H9 (cell line): Measurements from ENCODE around the gene IL11RA. TPM values are rescaled to one million over a fixed set of nuclear protein-coding genes. Genes with fewer than 3 reads are reported as not detected.

Experiments
- DNase-seq: peaks from one replicate; pipeline ENCODE4 v3.0.0-alpha.2; 2017
- H2AFZ ChIP-seq: one replicate; pipeline ENCODE4 v1.6.1; 2013; ENCODE audit warnings: mild to moderate bottlenecking, low read length, control low read depth, moderate library complexity
- H2AK5ac ChIP-seq: 2 replicates; pipeline ENCODE4 v1.6.1; 2013; ENCODE audit warnings: low read length, control low read depth, mixed read lengths; ENCODE audit not compliant: insufficient read length
- H2BK120ac ChIP-seq: one replicate; pipeline ENCODE4 v1.6.1; 2013; ENCODE audit warnings: low read depth, mild to moderate bottlenecking, low read length, control low read depth, inconsistent platforms; ENCODE audit not compliant: poor library complexity, severe bottlenecking
- H2BK12ac ChIP-seq: 2 replicates; pipeline ENCODE4 v1.6.1; 2013; ENCODE audit warnings: low read length, control low read depth, mixed read lengths, low read depth; ENCODE audit not compliant: insufficient read length
- H2BK15ac ChIP-seq: 2 replicates; pipeline ENCODE4 v1.6.1; 2013; ENCODE audit warnings: low read depth, low read length, control low read depth
- H2BK20ac ChIP-seq: one replicate; pipeline ENCODE4 v1.6.1; 2013; ENCODE audit warnings: low read depth, mild to moderate bottlenecking, low read length, control low read depth, inconsistent platforms; ENCODE audit not compliant: poor library complexity, severe bottlenecking
- H2BK5ac ChIP-seq: 2 replicates; pipeline ENCODE4 v1.6.1; 2013; ENCODE audit warnings: low read length, control low read depth, mixed read lengths; ENCODE audit not compliant: insufficient read length
- H3K14ac ChIP-seq: 2 replicates; pipeline ENCODE4 v1.6.1; 2013; ENCODE audit warnings: low read length, control low read depth; ENCODE audit not compliant: insufficient read depth
- H3K18ac ChIP-seq: 2 replicates; pipeline ENCODE4 v1.6.1; 2013; ENCODE audit warnings: low read depth, mild to moderate bottlenecking, mixed read lengths, low read length, control low read depth; ENCODE audit not compliant: insufficient read length
- H3K23ac ChIP-seq: 2 replicates; pipeline ENCODE4 v1.6.1; 2013; ENCODE audit warnings: low read length, control low read depth, mixed read lengths, low read depth; ENCODE audit not compliant: insufficient read length
- H3K23me2 ChIP-seq: 2 replicates; pipeline ENCODE4 v1.6.1; 2013; ENCODE audit warnings: low read depth, mild to moderate bottlenecking, mixed read lengths, low read length, control low read depth; ENCODE audit not compliant: insufficient read length, poor library complexity, severe bottlenecking
- H3K27ac ChIP-seq: 2 replicates; pipeline ENCODE4 v1.5.1; 2013; ENCODE audit warnings: low read length, control low read depth, mixed read lengths, low read depth; ENCODE audit not compliant: insufficient read length
- H3K27me3 ChIP-seq: 2 replicates; pipeline ENCODE4 v1.6.1; 2013; ENCODE audit warnings: low read length, control low read depth, inconsistent platforms; ENCODE audit not compliant: insufficient read depth
- H3K4ac ChIP-seq: 2 replicates; pipeline ENCODE4 v1.6.1; 2013; ENCODE audit warnings: low read depth, mild to moderate bottlenecking, control low read depth, inconsistent platforms, low read length, moderate library complexity
- H3K4me1 ChIP-seq: 2 replicates; pipeline ENCODE4 v1.6.1; 2013; ENCODE audit warnings: low read length, control low read depth, inconsistent platforms; ENCODE audit not compliant: insufficient read depth
- H3K4me2 ChIP-seq: 2 replicates; pipeline ENCODE4 v1.6.1; 2013; ENCODE audit warnings: low read length, control low read depth, mixed read lengths; ENCODE audit not compliant: insufficient read length, insufficient read depth
- H3K56ac ChIP-seq: 2 replicates; pipeline ENCODE4 v1.6.1; 2013; ENCODE audit warnings: low read depth, mild to moderate bottlenecking, mixed read lengths, low read length, control low read depth; ENCODE audit not compliant: insufficient read length
- H3K79me1 ChIP-seq: 2 replicates; pipeline ENCODE4 v1.6.1; 2013; ENCODE audit warnings: low read depth, mild to moderate bottlenecking, moderate library complexity, low read length, control low read depth, inconsistent platforms; ENCODE audit not compliant: insufficient read depth, poor library complexity, severe bottlenecking
- H3K79me2 ChIP-seq: 2 replicates; pipeline ENCODE4 v1.6.1; 2013; ENCODE audit warnings: low read length, control low read depth, inconsistent platforms; ENCODE audit not compliant: insufficient read depth
- H3K9ac ChIP-seq: 2 replicates; pipeline ENCODE4 v1.6.1; 2013; ENCODE audit warnings: low read length, control low read depth, mixed read lengths; ENCODE audit not compliant: insufficient read length; ENCODE audit errors: extremely low read depth
- H3K9me3 ChIP-seq: one replicate; pipeline ENCODE4 v1.6.1; 2013; ENCODE audit warnings: low read depth, low read length, inconsistent platforms; ENCODE audit not compliant: control insufficient read depth
- H3T11ph ChIP-seq: one replicate; pipeline ENCODE4 v1.6.1; 2013; ENCODE audit warnings: mild to moderate bottlenecking, low read length, control low read depth, inconsistent platforms
- H4K20me1 ChIP-seq: one replicate; pipeline ENCODE4 v1.6.1; 2013; ENCODE audit not compliant: control insufficient read depth, insufficient read length, insufficient read depth
- H4K5ac ChIP-seq: 2 replicates; pipeline ENCODE4 v1.6.1; 2013; ENCODE audit warnings: low read depth, mild to moderate bottlenecking, mixed read lengths, low read length, control low read depth; ENCODE audit not compliant: insufficient read length
- H4K8ac ChIP-seq: replicated peaks from 2 replicates; pipeline ENCODE4 v1.6.1; 2013; ENCODE audit warnings: low read length, control low read depth, mixed read lengths, low read depth; ENCODE audit not compliant: insufficient read length
- H4K91ac ChIP-seq: 2 replicates; pipeline ENCODE4 v1.6.1; 2013; ENCODE audit warnings: low read depth, mild to moderate bottlenecking, moderate library complexity, mixed read lengths, low read length, control low read depth; ENCODE audit not compliant: insufficient read length
- H3K27ac Mint-ChIP-seq, 3 experiments: 2 replicates in 2 of 3; 3 replicates in 1 of 3; pipeline ENCODE4 v1.8.0; 2020 to 2021; ENCODE audit warnings: mixed read lengths in 3 of 3, mild to moderate bottlenecking in 1 of 3, moderate library complexity in 1 of 3
- H3K27me3 Mint-ChIP-seq: 2 replicates; pipeline ENCODE4 v1.8.0; 2021; ENCODE audit warnings: low read depth, mild to moderate bottlenecking, moderate library complexity, mixed read lengths
- H3K36me3 Mint-ChIP-seq, 3 experiments: 2 replicates in 2 of 3; 3 replicates in 1 of 3; pipeline ENCODE4 v1.8.0; 2020 to 2021; ENCODE audit warnings: low read depth in 3 of 3, mixed read lengths in 3 of 3; ENCODE audit not compliant: insufficient read depth in 1 of 3
- H3K4me1 Mint-ChIP-seq, 2 experiments: 2 replicates each; pipeline ENCODE4 v1.8.0; 2020; ENCODE audit warnings: mixed read lengths in 2 of 2
- H3K4me3 Mint-ChIP-seq, 2 experiments: 2 replicates in 1 of 2; 3 replicates in 1 of 2; pipeline ENCODE4 v1.8.0; 2020 to 2021; ENCODE audit warnings: mild to moderate bottlenecking in 2 of 2, mixed read lengths in 2 of 2, moderate library complexity in 1 of 2
- H3K9me3 Mint-ChIP-seq, 2 experiments: 2 replicates in 1 of 2; 3 replicates in 1 of 2; pipeline ENCODE4 v1.8.0; 2020; ENCODE audit warnings: mild to moderate bottlenecking in 2 of 2, mixed read lengths in 2 of 2, moderate library complexity in 1 of 2
- CTCF ChIP-seq: fragments of 200-600 bp; sonication (generic); conservative IDR thresholded peaks from 3 replicates; pipeline ENCODE4 v1.8.0; 2021; ENCODE audit warnings: antibody characterized with exemption, mild to moderate bottlenecking
- WGBS: extraction: QIAGEN DNeasy Blood & Tissue Kit; methylation state at CpG from one replicate; pipeline ENCODE4 v1.1.7; 2013; ENCODE audit warnings: missing lambda C conversion rate, low lambda C conversion rate, mixed read lengths; ENCODE audit not compliant: insufficient read length; ENCODE audit errors: extremely low coverage; 5-methylcytosine and 5-hydroxymethylcytosine counted together
- total RNA-seq: library from RNA; stranded (reverse); gene quantifications from 2 replicates; pipeline ENCODE4 v1.2.1, GENCODE V29; 2021

The IL11RA gene
- total RNA-seq, 1 experiment from 2014 or later = 8.7 TPM

DNA sequence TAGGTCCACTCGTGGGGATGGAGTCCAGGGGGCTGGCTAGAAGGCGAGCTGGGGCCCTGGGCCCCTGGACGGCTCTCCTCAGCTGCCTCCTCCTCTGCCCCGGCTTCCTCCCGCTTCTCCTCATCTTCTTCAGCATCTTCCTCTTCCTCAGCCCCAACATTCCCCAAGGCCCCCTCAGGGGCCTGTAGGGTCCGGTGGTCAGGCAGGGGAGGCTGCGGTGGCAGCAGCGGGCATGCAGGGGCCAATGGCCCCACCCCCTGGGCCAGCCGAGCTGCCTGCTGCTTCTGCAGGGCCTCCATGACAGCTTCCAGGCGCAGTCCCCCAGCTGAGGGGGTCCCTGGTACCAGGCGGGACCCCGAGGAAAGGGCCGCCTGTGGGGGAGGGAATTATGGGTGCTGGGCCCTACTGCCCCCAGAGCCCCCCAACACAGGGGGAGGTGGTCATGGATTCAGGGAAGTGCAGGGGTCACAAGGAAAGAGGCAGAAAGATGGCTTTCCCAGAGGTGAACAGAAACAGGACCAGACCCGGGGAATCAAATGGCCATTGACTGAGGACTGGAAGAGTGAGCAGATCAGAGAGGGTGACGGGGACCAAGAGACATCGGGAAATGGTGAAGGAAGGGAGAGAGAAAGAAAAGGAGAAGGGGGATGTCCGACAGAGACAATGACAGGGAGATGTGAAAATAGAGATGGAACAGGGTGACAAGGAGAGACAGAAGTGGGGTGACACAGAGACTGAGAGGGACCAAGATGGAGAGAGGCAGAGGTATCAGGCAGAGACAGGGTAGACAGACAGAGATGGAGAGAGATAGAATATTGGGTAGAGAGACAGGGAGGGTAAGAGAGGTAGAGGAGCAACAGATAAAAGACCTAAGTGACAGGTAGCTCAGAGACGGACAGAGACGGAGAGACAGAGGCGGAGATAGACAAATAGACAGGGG lies 24.0 kb upstream of the IL11RA start:
- Histone ChIP-seq H3K23ac (no peak overlapping the region), H4K91ac (no peak overlapping the region), H2AFZ (no peak overlapping the region), H3K4ac (no peak overlapping the region), H3K27ac (no peak overlapping the region), H3K4me1 (no peaks in the 10 kb centered on the region), H3K23me2 (peaks cover 13% of the 10 kb centered on the region), H3K27me3 (peaks cover 56% of the 10 kb centered on the region), H3K79me1 (no peaks in the 10 kb centered on the region), H3T11ph (no peak overlapping the region), H4K8ac (no peak overlapping the region), H2BK15ac (no peak overlapping the region), H3K9me3 (no peaks in the 10 kb centered on the region), H3K9ac (no peak overlapping the region), H4K20me1 (no peaks in the 10 kb centered on the region), H2BK5ac (no peak overlapping the region), H3K56ac (no peak overlapping the region), H3K14ac (no peak overlapping the region), H2BK12ac (no peak overlapping the region), H2BK120ac (no peak overlapping the region), H4K5ac (no peak overlapping the region), H2BK20ac (no peak overlapping the region), H3K4me2 (peak overlapping the region; percentile 58), H3K18ac (no peak overlapping the region), H3K79me2 (no peaks in the 10 kb centered on the region), H2AK5ac (no peak overlapping the region)
- H3K27me3 Mint-ChIP-seq = peaks cover 87% of the 10 kb centered on the region
- no peak overlapping the region for H3K27ac Mint-ChIP-seq
- DNase-seq = no peak
- TF ChIP-seq CTCF = no peak
- peaks cover 0 to 6% of the 10 kb centered on the region in 2 experiments; a peak in 3 of 5 replicates for H3K9me3 Mint-ChIP-seq
- peaks cover 17 to 36% of the 10 kb centered on the region in 2 experiments for H3K4me1 Mint-ChIP-seq
- WGBS = no CpG with 5 or more reads among the region's 20 CpGs
- peak overlapping the region; percentile 55 to 80 for H3K4me3 Mint-ChIP-seq
- no peaks in the 10 kb centered on the region; a peak in 2 of 7 replicates for H3K36me3 Mint-ChIP-seq
